ENCODE measurements around the gene SEC11C. TPM values are rescaled to one million over a fixed set of nuclear protein-coding genes. Genes with fewer than 3 reads are reported as not detected.
A peak's percentile ranks its signal among the peaks of the same experiment; 100 is the strongest.

Gene SEC11C
- total RNA-seq (88.7 and 103 TPM in 2 replicates), polyA plus RNA-seq (224 and 230 TPM in 2 replicates)

DNA sequence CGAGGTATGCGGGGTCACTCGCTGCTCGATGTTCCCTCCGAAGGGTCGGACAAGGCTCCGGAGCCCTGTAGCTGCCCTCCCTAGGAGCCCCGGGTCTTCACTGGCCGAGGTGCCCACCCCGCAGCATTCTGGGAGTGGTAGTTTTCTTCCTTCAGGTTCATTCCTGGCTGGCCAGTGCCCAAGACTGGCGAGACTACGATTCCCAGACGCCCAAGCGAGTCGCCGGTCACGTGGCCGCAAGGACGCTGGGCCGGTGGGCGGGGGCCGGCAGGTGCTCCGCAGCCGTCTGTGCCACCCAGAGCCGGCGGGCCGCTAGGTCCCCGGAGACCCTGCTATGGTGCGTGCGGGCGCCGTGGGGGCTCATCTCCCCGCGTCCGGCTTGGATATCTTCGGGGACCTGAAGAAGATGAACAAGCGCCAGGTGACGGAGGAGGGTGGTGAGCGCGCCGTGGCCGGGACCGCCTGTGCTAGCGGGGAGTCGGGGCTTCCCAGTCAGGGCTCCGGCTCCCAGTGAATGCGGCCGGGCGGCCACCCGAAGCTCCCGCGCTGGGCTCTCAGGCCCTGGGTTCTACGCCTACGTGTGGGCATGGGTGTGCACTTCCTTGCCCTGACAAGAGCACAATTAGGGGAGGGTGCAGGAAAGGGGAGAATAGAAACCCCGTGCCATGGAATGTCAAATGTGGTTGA is at the start of gene SEC11C:
TSS of gene SEC11C (plus strand) at position 270 of the 687 bp plus-strand sequence. CDS start at position 335, 65 bp downstream.
- no peaks in the 10 kb centered on the region for H3K9me3 ChIP-seq (ENCODE audit: low read depth)
- H3K4me2 ChIP-seq, result peak within 1 kb of the TSS; percentile 95
- no peaks in the 10 kb centered on the region for H4K20me1 ChIP-seq (ENCODE audit: insufficient read depth, poor library complexity, severe bottlenecking)
- H3K9me2 ChIP-seq (replicated peaks; ENCODE audit: insufficient read depth), result no peaks in the 10 kb centered on the region
- peak; percentile 97 for DNase-seq (ENCODE audit: low spot score)
- no peak for TF ChIP-seq EZH2 (IDR thresholded peaks at IDR 0.05; ENCODE audit: borderline replicate concordance)
- no peak for TF ChIP-seq EZH2phosphoT487 (IDR thresholded peaks at IDR 0.05; ENCODE audit: low read depth, severe bottlenecking, unreplicated experiment)
- TF ChIP-seq, protein P1, sequence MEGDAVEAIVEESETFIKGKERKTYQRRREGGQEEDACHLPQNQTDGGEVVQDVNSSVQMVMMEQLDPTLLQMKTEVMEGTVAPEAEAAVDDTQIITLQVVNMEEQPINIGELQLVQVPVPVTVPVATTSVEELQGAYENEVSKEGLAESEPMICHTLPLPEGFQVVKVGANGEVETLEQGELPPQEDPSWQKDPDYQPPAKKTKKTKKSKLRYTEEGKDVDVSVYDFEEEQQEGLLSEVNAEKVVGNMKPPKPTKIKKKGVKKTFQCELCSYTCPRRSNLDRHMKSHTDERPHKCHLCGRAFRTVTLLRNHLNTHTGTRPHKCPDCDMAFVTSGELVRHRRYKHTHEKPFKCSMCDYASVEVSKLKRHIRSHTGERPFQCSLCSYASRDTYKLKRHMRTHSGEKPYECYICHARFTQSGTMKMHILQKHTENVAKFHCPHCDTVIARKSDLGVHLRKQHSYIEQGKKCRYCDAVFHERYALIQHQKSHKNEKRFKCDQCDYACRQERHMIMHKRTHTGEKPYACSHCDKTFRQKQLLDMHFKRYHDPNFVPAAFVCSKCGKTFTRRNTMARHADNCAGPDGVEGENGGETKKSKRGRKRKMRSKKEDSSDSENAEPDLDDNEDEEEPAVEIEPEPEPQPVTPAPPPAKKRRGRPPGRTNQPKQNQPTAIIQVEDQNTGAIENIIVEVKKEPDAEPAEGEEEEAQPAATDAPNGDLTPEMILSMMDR (IDR thresholded peaks at IDR 0.05; ENCODE audit: poor library complexity), result no peak
- H3K4me1 ChIP-seq (ENCODE audit: insufficient read depth), result peaks cover 9% of the 10 kb centered on the region
- WGBS (ENCODE audit: low lambda C conversion rate, missing lambda C conversion rate), result under 1% methylated on average over 49 of the region's 55 CpGs
- peaks cover 10% of the 10 kb centered on the region for H3K27me3 ChIP-seq
- H3K36me3 ChIP-seq (replicated peaks; ENCODE audit: insufficient read depth, low read depth), result no peaks in the 10 kb centered on the region
- H3K27ac ChIP-seq, result peak within 1 kb of the TSS; percentile 88
- H2AFZ ChIP-seq, result peak within 1 kb of the TSS; percentile 74
- H3K4me3 ChIP-seq, result peak within 1 kb of the TSS; percentile 70
- peaks cover 32% of the 10 kb centered on the region for H3K79me2 ChIP-seq

DNA sequence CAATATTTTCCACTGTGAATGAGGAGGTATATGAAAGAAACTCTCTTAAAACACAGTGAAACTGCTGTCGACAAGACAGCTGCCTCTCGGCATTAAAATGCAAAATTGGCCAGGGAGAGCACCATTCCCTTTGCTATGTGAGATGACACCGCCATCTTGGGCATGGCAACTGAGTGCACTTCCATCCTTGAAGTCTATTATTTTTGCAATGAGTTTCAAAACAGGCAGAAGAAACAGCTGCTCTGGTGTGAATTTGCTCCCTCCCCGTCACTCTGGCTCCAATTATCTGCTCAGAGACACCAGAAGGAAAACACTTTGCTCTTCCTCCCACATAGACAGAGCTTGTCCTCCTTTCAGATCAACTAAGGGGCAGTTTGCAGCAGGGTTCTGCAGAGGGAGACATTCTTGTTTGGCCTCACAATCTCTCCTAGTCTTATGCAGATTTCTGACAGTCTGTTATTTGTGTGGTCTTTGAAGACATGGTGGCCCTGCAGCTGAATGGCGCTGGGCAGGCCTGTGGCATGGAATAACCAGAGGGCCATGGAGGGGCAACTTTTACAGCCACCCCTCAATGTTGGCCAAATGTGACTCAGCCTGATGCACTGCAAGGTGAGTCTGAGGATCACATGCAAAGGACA is 48.6 kb upstream of the SEC11C start:
- DNase-seq (ENCODE audit: low spot score), result no peak
- Histone ChIP-seq H2AFZ (no peak overlapping the region), H3K4me1 (ENCODE audit: insufficient read depth) (no peaks in the 10 kb centered on the region), H3K27me3 (peaks cover 3% of the 10 kb centered on the region), H3K4me3 (no peak overlapping the region), H3K4me2 (no peak overlapping the region), H3K27ac (no peak overlapping the region), H3K79me2 (no peaks in the 10 kb centered on the region), H4K20me1 (ENCODE audit: insufficient read depth, poor library complexity, severe bottlenecking) (no peaks in the 10 kb centered on the region), H3K36me3 (replicated peaks; ENCODE audit: insufficient read depth, low read depth) (no peaks in the 10 kb centered on the region), H3K9me3 (ENCODE audit: low read depth) (no peaks in the 10 kb centered on the region), H3K9me2 (replicated peaks; ENCODE audit: insufficient read depth) (no peaks in the 10 kb centered on the region)
- WGBS (ENCODE audit: low lambda C conversion rate, missing lambda C conversion rate), result 84% methylated on average over 5 of the region's 5 CpGs
- TF ChIP-seq EZH2phosphoT487 (IDR thresholded peaks at IDR 0.05; ENCODE audit: low read depth, severe bottlenecking, unreplicated experiment) (no peak), EZH2 (IDR thresholded peaks at IDR 0.05; ENCODE audit: borderline replicate concordance) (no peak)
- TF ChIP-seq, protein P1 (IDR thresholded peaks at IDR 0.05; ENCODE audit: poor library complexity), result no peak

DNA sequence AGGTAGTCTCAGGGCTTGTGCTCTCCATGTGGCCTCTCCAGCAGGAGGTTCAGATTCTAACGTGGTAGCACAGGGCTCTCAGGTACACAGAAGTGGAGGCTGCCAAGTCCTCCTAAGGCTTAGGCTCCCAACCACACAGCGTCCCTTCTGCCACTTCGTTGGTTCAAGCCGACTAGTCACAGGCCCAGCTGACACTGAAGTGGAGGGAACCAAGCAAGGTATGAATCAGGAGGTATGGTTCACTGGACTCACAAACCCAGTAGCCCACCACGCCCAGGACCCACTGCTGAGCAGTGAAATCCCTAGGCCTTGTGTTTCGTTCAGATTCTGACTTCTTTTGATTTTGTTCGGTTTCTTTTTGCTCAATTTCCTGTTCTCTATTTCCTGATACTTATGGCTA is 46.0 kb upstream of the SEC11C start:
- no peak overlapping the region for H3K27ac ChIP-seq
- H4K20me1 ChIP-seq (ENCODE audit: insufficient read depth, poor library complexity, severe bottlenecking), result no peaks in the 10 kb centered on the region
- TF ChIP-seq EZH2phosphoT487 (IDR thresholded peaks at IDR 0.05; ENCODE audit: low read depth, severe bottlenecking, unreplicated experiment), result no peak
- TF ChIP-seq EZH2 (IDR thresholded peaks at IDR 0.05; ENCODE audit: borderline replicate concordance), result no peak
- TF ChIP-seq, protein P1 (IDR thresholded peaks at IDR 0.05; ENCODE audit: poor library complexity), result no peak
- no peaks in the 10 kb centered on the region for H3K36me3 ChIP-seq (replicated peaks; ENCODE audit: insufficient read depth, low read depth)
- no peaks in the 10 kb centered on the region for H3K79me2 ChIP-seq
- no peaks in the 10 kb centered on the region for H3K9me3 ChIP-seq (ENCODE audit: low read depth)
- no peak overlapping the region for H3K4me3 ChIP-seq
- WGBS (ENCODE audit: low lambda C conversion rate, missing lambda C conversion rate), result 97% methylated on average over 7 of the region's 7 CpGs
- no peaks in the 10 kb centered on the region for H3K27me3 ChIP-seq
- H3K4me2 ChIP-seq, result no peak overlapping the region
- no peaks in the 10 kb centered on the region for H3K9me2 ChIP-seq (replicated peaks; ENCODE audit: insufficient read depth)
- no peaks in the 10 kb centered on the region for H3K4me1 ChIP-seq (ENCODE audit: insufficient read depth)
- no peak overlapping the region for H2AFZ ChIP-seq
- no peak for DNase-seq (ENCODE audit: low spot score)
